Activated naive CD4-positive, alpha-beta T cell treated with anti-CD3 and anti-CD28 coated beads, Interleukin-2, amount 50 U/mL, for 24 hours (primary cell): ENCODE measurements around the gene CDC14A.

Experiments
- H3K27ac Mint-ChIP-seq: one replicate; pipeline ENCODE4 v1.8.0; 2021; ENCODE audit warnings: mild to moderate bottlenecking, mixed read lengths
- H3K27me3 Mint-ChIP-seq: one replicate; pipeline ENCODE4 v1.8.0; 2021; ENCODE audit warnings: mixed read lengths
- H3K36me3 Mint-ChIP-seq: one replicate; pipeline ENCODE4 v1.8.0; 2021; ENCODE audit warnings: mixed read lengths
- H3K4me1 Mint-ChIP-seq: one replicate; pipeline ENCODE4 v1.8.0; 2021; ENCODE audit warnings: mixed read lengths
- H3K4me3 Mint-ChIP-seq: one replicate; pipeline ENCODE4 v1.8.0; 2021; ENCODE audit warnings: mild to moderate bottlenecking, mixed read lengths
- H3K9me3 Mint-ChIP-seq: one replicate; pipeline ENCODE4 v1.8.0; 2021; ENCODE audit warnings: mixed read lengths

CDC14A gene

DNA sequence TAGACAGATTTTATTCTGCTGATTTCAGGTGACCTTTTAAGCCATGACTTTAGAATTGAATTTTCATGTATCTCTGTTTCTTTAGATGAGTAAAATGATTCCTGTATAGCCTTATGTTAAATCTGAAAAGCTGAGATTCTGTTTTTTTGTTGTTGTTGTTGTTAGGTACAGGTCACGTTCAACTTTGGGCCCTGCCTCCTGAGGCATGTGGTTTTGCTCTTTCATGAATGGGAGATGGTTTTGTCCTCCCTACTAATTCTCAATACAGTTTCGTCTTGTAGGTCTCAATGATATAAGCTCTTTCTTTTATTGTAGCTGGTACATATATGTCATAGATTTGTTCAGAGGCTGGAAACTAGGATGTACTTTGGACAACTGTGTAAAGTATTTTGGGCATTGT lies 79.6 kb downstream of the CDC14A start:
- Mint-ChIP-seq H3K27me3 (no peaks in the 10 kb centered on the region), H3K27ac (peak overlapping the region; percentile 76), H3K36me3 (peaks cover 37% of the 10 kb centered on the region), H3K4me3 (no peak overlapping the region), H3K4me1 (peaks cover 69% of the 10 kb centered on the region), H3K9me3 (peaks cover 14% of the 10 kb centered on the region)

DNA sequence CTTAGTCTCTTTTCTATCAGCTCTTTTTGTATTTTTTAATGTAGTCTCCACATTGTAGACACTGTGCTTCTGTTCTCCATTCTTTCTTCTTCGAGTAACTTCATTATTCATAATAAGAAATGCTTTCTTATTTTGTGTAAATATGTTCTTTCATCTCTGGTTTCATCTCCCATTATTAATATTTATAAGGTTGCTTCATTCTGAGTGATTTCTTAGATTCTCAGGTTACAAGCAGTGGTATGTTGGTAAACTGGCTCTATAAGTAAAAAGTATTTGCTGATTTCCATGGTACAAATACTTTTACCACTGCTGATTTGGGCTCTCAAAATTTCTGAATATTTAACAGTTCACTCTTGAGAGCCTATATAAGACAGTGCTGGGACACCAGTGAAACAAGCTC lies 81.3 kb downstream of the CDC14A start:
- Mint-ChIP-seq H3K9me3 (peaks cover 14% of the 10 kb centered on the region), H3K27ac (no peak overlapping the region), H3K36me3 (peaks cover 32% of the 10 kb centered on the region), H3K4me1 (peaks cover 66% of the 10 kb centered on the region), H3K4me3 (no peak overlapping the region), H3K27me3 (no peaks in the 10 kb centered on the region)

DNA sequence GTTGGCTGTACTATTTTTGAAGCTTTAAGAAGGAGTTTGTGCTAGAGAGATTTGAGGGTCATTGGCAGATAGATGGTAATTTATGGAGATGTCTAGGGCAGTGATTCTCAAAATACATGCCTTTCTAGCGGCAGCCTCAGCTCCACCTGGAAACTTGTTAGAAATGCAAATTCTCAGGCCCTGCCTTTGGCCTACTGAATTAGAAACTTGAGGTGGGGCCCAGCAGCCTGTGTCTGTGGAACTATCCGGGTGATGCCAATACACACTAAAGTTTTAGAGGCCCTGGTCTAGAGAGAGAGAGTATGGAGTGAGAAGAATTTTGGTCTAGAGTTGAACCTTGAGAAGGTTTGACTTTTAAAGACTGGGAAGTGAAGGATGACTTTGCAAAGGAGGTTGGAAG lies 82.5 kb downstream of the CDC14A start:
- peak overlapping the region; percentile 86 for H3K27ac Mint-ChIP-seq
- peaks cover 32% of the 10 kb centered on the region for H3K36me3 Mint-ChIP-seq
- H3K9me3 Mint-ChIP-seq: peaks cover 14% of the 10 kb centered on the region
- H3K4me1 Mint-ChIP-seq: peaks cover 77% of the 10 kb centered on the region
- no peaks in the 10 kb centered on the region for H3K27me3 Mint-ChIP-seq
- H3K4me3 Mint-ChIP-seq: no peak overlapping the region

DNA sequence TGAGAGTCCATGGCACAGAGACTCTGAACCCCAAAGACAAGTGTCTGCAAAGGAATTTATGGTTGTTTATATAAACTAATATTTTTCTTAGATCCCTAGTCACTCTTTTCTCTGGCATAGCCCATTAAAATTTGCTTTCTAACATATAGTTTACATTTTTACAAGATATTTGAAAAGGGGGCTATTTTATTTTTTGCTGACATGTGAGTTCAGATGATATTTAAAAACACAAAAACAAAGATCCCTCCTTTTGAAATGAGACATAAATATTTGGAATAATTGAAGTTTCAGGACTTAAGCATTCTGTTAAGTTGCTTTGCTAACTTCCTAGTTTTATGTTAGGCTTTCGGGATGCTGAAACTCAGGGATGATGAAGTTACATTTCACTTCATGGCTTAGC lies 86.1 kb downstream of the CDC14A start:
- Mint-ChIP-seq H3K4me1 (peaks cover 79% of the 10 kb centered on the region), H3K9me3 (peaks cover 14% of the 10 kb centered on the region), H3K27me3 (no peaks in the 10 kb centered on the region), H3K4me3 (no peak overlapping the region), H3K36me3 (peaks cover 17% of the 10 kb centered on the region), H3K27ac (peak overlapping the region; percentile 55)

DNA sequence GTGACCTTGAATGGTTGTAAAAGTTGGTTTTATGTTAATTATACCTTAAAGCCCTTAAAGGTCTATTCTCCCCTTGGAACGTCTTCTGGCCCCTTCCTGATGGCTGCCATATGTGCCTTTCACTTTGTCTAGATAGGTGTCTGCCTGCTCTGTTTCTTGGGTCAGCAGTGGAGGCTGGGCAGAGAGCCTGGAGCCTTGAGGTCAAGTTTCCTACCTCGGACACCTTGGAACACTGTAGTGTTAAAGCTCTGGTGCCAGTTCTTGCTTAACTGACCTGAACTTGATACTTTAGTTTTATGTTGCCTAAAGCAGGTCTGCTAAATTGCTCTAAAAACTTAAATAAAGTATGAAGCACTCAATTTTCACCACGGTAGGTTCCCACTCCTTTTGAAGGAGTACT lies 86.5 kb downstream of the CDC14A start:
- H3K27ac Mint-ChIP-seq: peak overlapping the region; percentile 94
- peaks cover 79% of the 10 kb centered on the region for H3K4me1 Mint-ChIP-seq

DNA sequence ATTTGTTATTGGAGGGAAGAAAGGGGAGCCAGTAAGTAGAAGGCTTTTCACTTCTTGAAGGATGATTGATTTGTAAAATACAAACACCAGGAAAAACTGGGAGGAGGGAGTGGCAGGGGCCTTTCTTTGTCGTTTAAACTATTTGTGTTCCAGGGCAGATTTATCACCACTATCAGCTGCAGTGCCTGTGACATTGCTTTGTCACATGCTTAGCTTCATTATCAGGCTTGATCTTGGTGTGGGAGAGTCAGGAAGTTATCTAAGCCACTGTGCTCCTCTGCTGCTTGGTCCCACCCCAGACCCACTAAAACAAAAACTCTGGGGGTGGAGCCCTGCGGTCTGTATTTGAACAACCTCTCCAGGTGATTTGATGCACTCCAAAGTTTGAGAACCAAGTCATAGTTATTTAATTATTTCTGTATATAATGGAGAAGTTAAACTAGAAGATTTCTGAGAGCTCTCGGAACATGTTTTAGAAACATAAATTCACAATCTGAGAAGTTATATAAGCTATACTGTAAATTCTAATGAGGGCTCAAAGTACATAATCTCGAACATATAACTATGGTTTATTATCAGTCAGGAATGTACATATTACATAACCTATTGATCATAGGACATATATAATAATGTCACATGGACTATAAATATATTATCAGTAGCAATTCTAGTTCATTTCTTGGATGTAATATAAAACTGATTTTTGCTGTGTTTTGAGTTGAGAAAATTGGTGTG lies 87.9 kb downstream of the CDC14A start:
- H3K9me3 Mint-ChIP-seq: peaks cover 10% of the 10 kb centered on the region
- peaks cover 11% of the 10 kb centered on the region for H3K36me3 Mint-ChIP-seq
- H3K27ac Mint-ChIP-seq: peak overlapping the region; percentile 94
- H3K4me3 Mint-ChIP-seq: peak overlapping the region; percentile 69
- H3K4me1 Mint-ChIP-seq: peaks cover 79% of the 10 kb centered on the region
- no peaks in the 10 kb centered on the region for H3K27me3 Mint-ChIP-seq

More for the DNA sequence above, 86.5 kb downstream of the CDC14A start:
- H3K4me3 Mint-ChIP-seq: no peak overlapping the region
- no peaks in the 10 kb centered on the region for H3K27me3 Mint-ChIP-seq
- H3K36me3 Mint-ChIP-seq: peaks cover 18% of the 10 kb centered on the region
- peaks cover 13% of the 10 kb centered on the region for H3K9me3 Mint-ChIP-seq

DNA sequence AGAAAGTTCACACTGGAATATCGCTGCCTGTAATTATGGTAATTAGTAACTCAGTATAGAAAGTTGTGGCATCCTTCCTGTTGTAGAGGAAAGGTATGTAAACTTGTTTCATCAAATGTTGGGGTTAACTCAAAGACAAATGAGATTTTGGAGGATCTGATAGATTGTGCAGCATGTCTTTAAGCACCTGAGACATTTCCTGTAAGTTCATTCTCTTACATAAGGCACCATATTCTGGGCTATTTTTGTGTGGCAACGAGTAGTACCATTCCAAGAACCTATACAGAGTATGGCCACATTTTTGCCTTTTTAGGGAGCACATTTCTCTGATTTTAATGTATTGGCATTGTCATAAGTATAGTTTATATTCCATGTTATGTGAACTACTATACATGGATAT lies 88.8 kb downstream of the CDC14A start:
- peaks cover 82% of the 10 kb centered on the region for H3K4me1 Mint-ChIP-seq
- no peaks in the 10 kb centered on the region for H3K27me3 Mint-ChIP-seq
- H3K36me3 Mint-ChIP-seq: peaks cover 9% of the 10 kb centered on the region
- H3K9me3 Mint-ChIP-seq: peaks cover 10% of the 10 kb centered on the region
- H3K27ac Mint-ChIP-seq: peak overlapping the region; percentile 80
- peak overlapping the region; percentile 16 for H3K4me3 Mint-ChIP-seq

DNA sequence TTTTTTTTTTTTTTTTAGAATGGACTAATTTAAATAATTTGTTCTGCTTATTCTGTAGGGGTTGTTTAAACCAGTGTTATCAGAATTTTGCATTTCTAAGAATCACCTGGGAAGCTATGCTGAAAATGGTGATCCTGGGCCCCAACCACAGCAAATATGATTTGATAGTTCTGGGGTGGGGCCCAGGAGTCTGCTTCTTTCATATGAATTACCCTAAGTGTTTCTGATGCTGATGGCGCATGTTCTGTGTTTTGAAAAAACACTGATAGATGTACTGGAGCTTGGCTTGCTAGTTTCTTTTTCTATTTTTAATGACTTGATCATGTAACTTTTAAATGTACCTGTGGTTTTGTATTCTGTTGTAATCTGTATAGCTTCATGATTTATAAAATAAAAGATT lies 89.3 kb downstream of the CDC14A start:
- H3K9me3 Mint-ChIP-seq: peaks cover 10% of the 10 kb centered on the region
- H3K27ac Mint-ChIP-seq: peak overlapping the region; percentile 93
- H3K4me3 Mint-ChIP-seq: peak overlapping the region; percentile 49
- peaks cover 83% of the 10 kb centered on the region for H3K4me1 Mint-ChIP-seq
- peaks cover 8% of the 10 kb centered on the region for H3K36me3 Mint-ChIP-seq
- no peaks in the 10 kb centered on the region for H3K27me3 Mint-ChIP-seq

DNA sequence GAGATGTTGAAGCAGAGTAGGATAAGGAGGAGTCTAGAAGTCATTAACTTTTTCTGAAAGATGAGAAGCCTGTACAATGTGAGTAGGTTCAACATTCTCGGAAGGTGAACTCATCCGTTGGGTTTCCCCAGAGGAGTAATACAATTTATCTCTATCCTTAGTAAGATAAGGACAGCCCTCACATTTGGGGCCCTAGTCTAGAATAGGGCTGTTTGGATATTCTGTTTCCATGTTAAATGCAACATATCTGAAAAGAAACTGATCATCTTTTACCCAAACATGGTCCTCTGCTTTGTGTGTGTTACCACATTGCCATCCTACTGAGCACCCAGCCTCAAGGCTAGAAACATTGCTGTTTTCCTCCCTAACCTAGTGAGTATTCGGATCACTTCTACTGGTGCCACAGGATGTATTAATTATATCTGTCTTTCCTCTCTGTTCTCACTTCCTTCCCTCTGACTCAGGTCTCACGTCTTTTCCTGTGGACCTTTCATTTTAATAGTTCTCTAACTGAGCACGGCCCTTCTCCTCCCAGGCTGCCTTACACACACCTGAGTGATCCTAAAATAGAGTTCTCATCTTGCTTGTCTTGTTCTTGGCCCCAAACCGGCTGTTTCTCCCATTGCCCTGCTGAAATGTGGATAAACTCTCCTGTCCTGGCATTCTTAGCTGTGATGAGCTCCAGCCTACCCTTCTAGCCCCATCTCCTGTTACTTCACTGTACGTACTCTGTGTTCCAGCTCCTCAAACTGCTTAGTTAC lies 91.7 kb downstream of the CDC14A start:
- peak overlapping the region; percentile 97 for H3K27ac Mint-ChIP-seq
- H3K4me1 Mint-ChIP-seq: peaks cover 86% of the 10 kb centered on the region
- peaks cover 16% of the 10 kb centered on the region for H3K9me3 Mint-ChIP-seq
- H3K4me3 Mint-ChIP-seq: peak overlapping the region; percentile 87
- H3K27me3 Mint-ChIP-seq: no peaks in the 10 kb centered on the region
- H3K36me3 Mint-ChIP-seq: peaks cover 19% of the 10 kb centered on the region

DNA sequence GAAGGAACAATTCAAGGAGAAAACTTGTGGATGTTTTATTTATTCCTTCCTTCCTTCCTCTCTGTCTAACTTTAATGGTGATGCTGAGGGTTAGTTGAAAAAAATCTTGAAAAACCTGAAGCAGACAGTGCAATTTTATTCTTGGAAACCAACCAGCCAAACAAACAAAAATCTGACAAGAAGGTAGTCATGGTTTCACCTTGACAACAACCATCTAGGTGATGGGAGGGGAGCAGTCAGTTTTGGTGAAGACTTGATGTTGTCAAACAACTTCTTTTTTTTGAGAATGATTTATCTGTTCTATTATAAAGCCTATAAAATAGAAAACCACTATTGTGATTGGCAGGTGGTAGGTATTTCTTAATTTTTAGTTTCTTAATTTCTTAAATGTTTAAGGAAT lies 93.3 kb downstream of the CDC14A start:
- peaks cover 16% of the 10 kb centered on the region for H3K9me3 Mint-ChIP-seq
- no peaks in the 10 kb centered on the region for H3K27me3 Mint-ChIP-seq
- H3K4me3 Mint-ChIP-seq: peak overlapping the region; percentile 51
- peaks cover 86% of the 10 kb centered on the region for H3K4me1 Mint-ChIP-seq
- H3K27ac Mint-ChIP-seq: peak overlapping the region; percentile 97
- H3K36me3 Mint-ChIP-seq: peaks cover 26% of the 10 kb centered on the region

DNA sequence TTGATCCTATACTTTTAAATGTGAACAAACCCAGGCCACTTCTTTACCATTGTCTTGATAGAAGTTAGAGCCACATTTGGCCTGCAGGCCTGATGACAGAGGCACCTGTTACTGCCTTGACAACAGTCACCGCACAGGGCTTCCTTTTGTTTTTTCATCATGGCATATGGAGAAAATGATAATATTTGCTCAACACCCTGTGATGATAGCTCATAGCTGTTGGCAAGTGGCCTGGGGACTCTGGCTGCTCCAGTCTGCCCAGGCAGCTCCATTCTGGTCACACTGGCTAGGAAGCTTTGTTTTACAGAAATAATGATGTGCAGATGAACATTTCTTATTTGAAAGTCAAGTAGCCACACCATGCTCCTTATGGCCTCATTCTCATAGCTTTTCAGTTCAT lies 96.1 kb downstream of the CDC14A start:
- Mint-ChIP-seq H3K27me3 (no peaks in the 10 kb centered on the region), H3K9me3 (peaks cover 23% of the 10 kb centered on the region), H3K4me1 (peaks cover 93% of the 10 kb centered on the region), H3K27ac (peak overlapping the region; percentile 84), H3K36me3 (peaks cover 34% of the 10 kb centered on the region), H3K4me3 (no peak overlapping the region)

DNA sequence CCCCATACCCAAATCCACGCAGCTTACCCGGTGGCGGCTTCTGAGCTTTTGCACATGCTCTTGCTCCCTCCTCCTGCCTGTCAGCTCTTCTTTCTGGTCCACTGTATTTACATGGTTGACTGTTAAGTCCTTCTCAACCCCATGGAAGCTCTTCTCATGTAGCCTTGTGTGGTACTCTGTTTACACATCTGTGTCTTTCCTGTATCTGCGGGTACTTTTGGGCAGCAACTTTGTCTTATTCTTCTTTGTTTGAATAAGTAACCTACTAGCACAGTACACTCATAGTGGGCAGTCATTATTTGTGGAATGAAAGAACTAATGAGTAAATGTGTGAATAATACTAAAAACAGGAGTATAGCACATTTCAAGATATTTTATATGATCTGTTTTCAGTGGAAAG lies 97.2 kb downstream of the CDC14A start:
- H3K36me3 Mint-ChIP-seq: peaks cover 28% of the 10 kb centered on the region
- H3K27me3 Mint-ChIP-seq: no peaks in the 10 kb centered on the region
- H3K4me3 Mint-ChIP-seq: peak overlapping the region; percentile 57
- peaks cover 20% of the 10 kb centered on the region for H3K9me3 Mint-ChIP-seq
- H3K27ac Mint-ChIP-seq: peak overlapping the region; percentile 84
- H3K4me1 Mint-ChIP-seq: peaks cover 91% of the 10 kb centered on the region

DNA sequence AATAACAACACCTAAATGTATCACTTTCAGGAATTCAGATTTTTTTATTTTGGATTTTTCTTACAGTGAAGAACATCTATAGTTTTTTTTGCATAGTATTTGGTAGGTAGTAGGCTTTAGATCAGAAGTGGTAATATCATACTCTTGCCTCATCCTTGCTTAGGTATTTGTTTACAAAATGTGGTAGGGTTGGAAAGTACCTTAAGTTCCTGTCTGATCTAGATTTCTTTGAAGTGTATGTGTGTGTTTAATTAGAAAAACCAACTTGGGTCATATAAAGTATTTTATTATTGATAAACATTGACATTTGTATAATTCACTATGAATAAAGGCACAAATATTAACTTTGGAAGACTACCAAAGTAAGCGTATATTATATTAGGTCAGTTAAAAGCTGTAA lies 100.3 kb downstream of the CDC14A start:
- Mint-ChIP-seq H3K27ac (peak overlapping the region; percentile 79), H3K9me3 (peaks cover 12% of the 10 kb centered on the region), H3K27me3 (no peaks in the 10 kb centered on the region), H3K4me3 (peak overlapping the region; percentile 66), H3K4me1 (peaks cover 92% of the 10 kb centered on the region), H3K36me3 (peaks cover 26% of the 10 kb centered on the region)

DNA sequence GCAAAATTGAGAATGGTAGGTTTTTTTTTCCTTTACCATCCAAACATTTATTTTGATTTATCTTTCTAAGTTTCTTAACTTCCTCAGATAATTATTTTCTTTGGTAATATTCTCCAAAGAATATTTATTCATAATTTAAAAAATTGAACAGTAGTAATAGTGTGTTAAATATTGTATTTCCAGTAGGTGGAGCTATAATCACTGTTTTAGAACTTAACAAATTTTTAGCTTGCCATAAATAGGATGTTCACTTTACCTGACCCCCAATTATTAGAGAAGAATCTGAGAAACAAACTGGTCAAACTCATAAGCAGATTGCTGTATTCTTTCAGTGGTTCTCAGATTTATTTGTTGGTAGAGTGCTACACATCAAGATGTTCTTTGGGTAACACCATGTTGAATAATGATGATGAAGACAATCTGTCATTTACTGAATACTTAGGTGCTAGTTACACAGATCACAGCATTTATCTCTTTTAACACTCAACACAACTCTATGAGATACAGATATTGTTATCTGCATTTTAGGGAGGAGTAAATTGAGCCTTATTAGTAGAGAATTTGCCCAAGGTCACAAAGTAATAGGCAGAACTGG lies 103.3 kb downstream of the CDC14A start:
- Mint-ChIP-seq H3K27ac (no peak overlapping the region), H3K4me3 (peak overlapping the region; percentile 5), H3K27me3 (no peaks in the 10 kb centered on the region), H3K36me3 (peaks cover 11% of the 10 kb centered on the region), H3K4me1 (peaks cover 80% of the 10 kb centered on the region), H3K9me3 (peaks cover 7% of the 10 kb centered on the region)

DNA sequence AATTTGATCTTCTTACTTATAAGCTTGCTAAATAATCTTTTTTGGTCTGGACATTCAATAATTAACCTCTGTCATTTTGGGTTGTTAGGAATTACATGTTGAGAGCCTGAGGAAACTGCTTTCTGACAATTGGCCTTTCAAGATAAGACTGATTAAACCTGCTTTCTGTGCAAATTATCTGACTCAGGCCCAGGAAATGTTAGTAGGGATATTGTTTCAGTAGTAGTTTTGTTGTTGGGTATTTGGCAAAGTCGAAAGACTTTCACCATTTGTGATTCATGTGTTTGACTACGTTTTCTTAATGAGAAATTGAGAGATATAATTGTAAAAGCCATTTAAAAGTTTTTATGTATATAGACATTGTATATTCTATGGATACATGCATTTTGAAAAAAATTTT lies 104.6 kb downstream of the CDC14A start:
- Mint-ChIP-seq H3K4me1 (peaks cover 67% of the 10 kb centered on the region), H3K9me3 (no peaks in the 10 kb centered on the region), H3K36me3 (peaks cover 3% of the 10 kb centered on the region), H3K27me3 (no peaks in the 10 kb centered on the region), H3K4me3 (no peak overlapping the region), H3K27ac (peak overlapping the region; percentile 1)

DNA sequence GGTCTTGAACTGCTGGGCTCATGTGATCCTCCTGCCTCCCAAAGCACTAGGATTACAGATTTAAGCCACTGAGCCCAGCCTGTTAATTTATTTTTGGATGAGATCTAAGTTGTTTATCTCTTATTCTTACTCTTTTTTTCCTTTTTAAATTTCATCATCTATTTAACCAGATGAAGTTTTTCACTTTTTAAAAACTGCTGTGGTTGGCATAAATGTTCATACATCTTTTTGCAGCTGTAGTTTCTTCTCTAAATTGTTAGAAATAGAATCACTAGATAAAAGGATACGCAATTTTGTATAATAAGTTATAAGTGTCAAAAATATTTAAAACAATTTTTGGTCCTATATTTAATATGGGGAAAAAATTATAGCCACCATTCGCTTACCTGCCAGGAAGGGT lies 105.4 kb downstream of the CDC14A start:
- Mint-ChIP-seq H3K4me1 (peaks cover 63% of the 10 kb centered on the region), H3K4me3 (no peak overlapping the region), H3K36me3 (peaks cover 5% of the 10 kb centered on the region), H3K9me3 (no peaks in the 10 kb centered on the region), H3K27me3 (no peaks in the 10 kb centered on the region), H3K27ac (no peak overlapping the region)
